IMR-90 (cell line): Measurements from ENCODE around the gene PGRMC1. TPM values are rescaled to one million over a fixed set of nuclear protein-coding genes. Genes with fewer than 3 reads are reported as not detected.

Experiments
- ATAC-seq: fragments of 200-7000 bp; cut with Tn5 transposase; 2 replicates; pipeline ENCODE4 v1.9.1; 2020; ENCODE audit warnings: low read depth, mild to moderate bottlenecking, moderate library complexity
- BruUV-seq: library from RNA; stranded (reverse); fragments of 400-500 nt; replicated peaks from 2 replicates; lab custom pipeline; 2021; lab: Mats Ljungman, UMichigan
- CTCF ChIA-PET: fragments of 300-600 bp; formaldehyde crosslinking; extraction: SDS; loops from one replicate; lab custom pipeline; 2021; ENCODE audit warnings: antibody characterized with exemption; lab: Yijun Ruan, JAX
- POLR2A ChIA-PET: fragments of 300-600 bp; sonication (Branson Sonifier 250); formaldehyde crosslinking; loops from one replicate; lab custom pipeline; 2022; ENCODE audit warnings: antibody characterized with exemption; ENCODE audit not compliant: unreplicated experiment; lab: Charles Lee
- DNase-seq: peaks from one replicate; pipeline ENCODE4 v3.0.0; 2013
- H2AFZ ChIP-seq: replicated peaks from 2 replicates; pipeline ENCODE3; 2013; ENCODE audit warnings: low read length, mild to moderate bottlenecking; ENCODE audit not compliant: poor library complexity
- H2AK5ac ChIP-seq: 2 replicates; pipeline ENCODE4 v1.6.1; 2013; ENCODE audit warnings: low read depth, low read length, inconsistent platforms
- H2AK9ac ChIP-seq: replicated peaks from 2 replicates; pipeline ENCODE3; 2013; ENCODE audit warnings: mild to moderate bottlenecking, low read depth, low read length, moderate library complexity; ENCODE audit not compliant: poor library complexity
- H2BK120ac ChIP-seq: 2 replicates; pipeline ENCODE4 v1.6.1; 2013; ENCODE audit warnings: low read depth, low read length, inconsistent platforms
- H2BK15ac ChIP-seq: 3 replicates; pipeline ENCODE4 v1.6.1; 2013; ENCODE audit warnings: low read depth, low read length, inconsistent platforms
- H2BK20ac ChIP-seq: 2 replicates; pipeline ENCODE4 v1.6.1; 2013; ENCODE audit warnings: low read depth, mild to moderate bottlenecking, inconsistent platforms, low read length, moderate library complexity
- H2BK5ac ChIP-seq: 2 replicates; pipeline ENCODE4 v1.6.1; 2013; ENCODE audit warnings: mild to moderate bottlenecking, low read depth, low read length, inconsistent platforms; ENCODE audit not compliant: poor library complexity, severe bottlenecking
- H3K14ac ChIP-seq: replicated peaks from 2 replicates; pipeline ENCODE4 v1.6.1; 2013; ENCODE audit warnings: low read depth, low read length, inconsistent platforms
- H3K18ac ChIP-seq: 2 replicates; pipeline ENCODE4 v1.6.1; 2013; ENCODE audit warnings: low read depth, low read length, control low read depth
- H3K23ac ChIP-seq: 2 replicates; pipeline ENCODE4 v1.6.1; 2013; ENCODE audit warnings: low read depth, low read length, inconsistent platforms
- H3K27ac ChIP-seq: 2 replicates; pipeline ENCODE4 v1.5.1; 2013; ENCODE audit warnings: mild to moderate bottlenecking, control low read depth, low read length; ENCODE audit not compliant: insufficient read depth
- H3K27me3 ChIP-seq: 2 replicates; pipeline ENCODE4 v1.6.1; 2013; ENCODE audit warnings: low read length; ENCODE audit not compliant: control insufficient read depth, insufficient read depth
- H3K36me3 ChIP-seq: 2 replicates; pipeline ENCODE4 v1.6.1; 2013; ENCODE audit warnings: low read length, mixed read lengths; ENCODE audit not compliant: control insufficient read depth, insufficient read depth
- H3K4ac ChIP-seq: 2 replicates; pipeline ENCODE4 v1.6.1; 2013; ENCODE audit warnings: low read depth, low read length, inconsistent platforms
- H3K4me1 ChIP-seq: 2 replicates; pipeline ENCODE4 v1.6.1; 2013; ENCODE audit warnings: low read length, mixed read lengths; ENCODE audit not compliant: control insufficient read depth, insufficient read depth
- H3K4me2 ChIP-seq: 2 replicates; pipeline ENCODE4 v1.6.1; 2013; ENCODE audit warnings: low read depth, mild to moderate bottlenecking, control low read depth, low read length, moderate library complexity
- H3K4me3 ChIP-seq: 2 replicates; pipeline ENCODE4 v1.5.1; 2013; ENCODE audit warnings: low read depth, mild to moderate bottlenecking, control low read depth, low read length, moderate library complexity; ENCODE audit not compliant: insufficient read depth
- H3K56ac ChIP-seq: 2 replicates; pipeline ENCODE4 v1.6.1; 2013; ENCODE audit warnings: low read length, inconsistent platforms; ENCODE audit not compliant: insufficient read depth; ENCODE audit errors: extremely low read depth
- H3K79me1 ChIP-seq, 2 experiments: 2 replicates each; pipeline ENCODE4 v1.6.1; 2013; ENCODE audit warnings: low read length in 2 of 2, inconsistent platforms in 1 of 2, low read depth in 1 of 2
- H3K9ac ChIP-seq: 2 replicates; pipeline ENCODE4 v1.6.1; 2013; ENCODE audit warnings: low read depth, low read length, control low read depth
- H3K9me1 ChIP-seq: 2 replicates; pipeline ENCODE4 v1.6.1; 2013; ENCODE audit warnings: low read length, inconsistent platforms; ENCODE audit not compliant: insufficient read depth
- H3K9me3 ChIP-seq: 2 replicates; pipeline ENCODE4 v1.6.1; 2013; ENCODE audit warnings: low read length; ENCODE audit not compliant: control insufficient read depth, insufficient read depth
- H4K20me1 ChIP-seq: 2 replicates; pipeline ENCODE4 v1.6.1; 2013; ENCODE audit warnings: low read length, inconsistent platforms; ENCODE audit not compliant: insufficient read depth
- H4K5ac ChIP-seq: 2 replicates; pipeline ENCODE4 v1.6.1; 2013; ENCODE audit warnings: mild to moderate bottlenecking, low read depth, low read length, control low read depth
- H4K8ac ChIP-seq, 2 experiments: 2 replicates each; pipeline ENCODE4 v1.6.1; 2013; ENCODE audit warnings: low read depth in 2 of 2, low read length in 2 of 2, control low read depth in 1 of 2, inconsistent platforms in 1 of 2
- H4K91ac ChIP-seq: 2 replicates; pipeline ENCODE4 v1.6.1; 2013; ENCODE audit warnings: low read depth, low read length, inconsistent platforms; ENCODE audit not compliant: insufficient read depth
- BHLHE40 ChIP-seq: fragments of 150-350 bp; IDR thresholded peaks from 2 replicates; pipeline ENCODE4 v1.6.1; 2016; ENCODE audit warnings: mild to moderate bottlenecking, low read depth, low read length
- CEBPB ChIP-seq: IDR thresholded peaks from 2 replicates; pipeline ENCODE4 v1.6.1; 2012; ENCODE audit warnings: low read depth, low read length, improper control_type of control experiment
- CHD1 ChIP-seq: IDR thresholded peaks from 2 replicates; pipeline ENCODE4 v1.6.1; 2012; ENCODE audit warnings: low read depth, low read length, improper control_type of control experiment
- CTCF ChIP-seq: conservative IDR thresholded peaks from 2 replicates; pipeline ENCODE4 v1.5.1; 2012; ENCODE audit warnings: mild to moderate bottlenecking, low read depth, low read length, improper control_type of control experiment
- ELK1 ChIP-seq: fragments of 150-350 bp; IDR thresholded peaks from 2 replicates; pipeline ENCODE4 v1.6.1; 2016; ENCODE audit warnings: low read depth, mild to moderate bottlenecking, low read length, moderate library complexity, borderline replicate concordance
- FOS ChIP-seq: fragments of 150-350 bp; IDR thresholded peaks from 2 replicates; pipeline ENCODE4 v1.6.1; 2016; ENCODE audit warnings: low read depth, low read length
- MAFK ChIP-seq: IDR thresholded peaks from 2 replicates; pipeline ENCODE4 v1.6.1; 2012; ENCODE audit warnings: low read depth, low read length, improper control_type of control experiment
- MAZ ChIP-seq: IDR thresholded peaks from 2 replicates; pipeline ENCODE4 v1.6.1; 2012; ENCODE audit warnings: low read depth, mild to moderate bottlenecking, low read length, improper control_type of control experiment, moderate library complexity, borderline replicate concordance
- MXI1 ChIP-seq: IDR thresholded peaks from 2 replicates; pipeline ENCODE4 v1.6.1; 2012; ENCODE audit warnings: low read depth, mild to moderate bottlenecking, low read length, moderate library complexity, borderline replicate concordance
- NFE2L2 ChIP-seq: fragments of 150-350 bp; IDR thresholded peaks from 2 replicates; pipeline ENCODE4 v1.6.1; 2016; ENCODE audit warnings: low read depth, mild to moderate bottlenecking, low read length
- POLR2A ChIP-seq: IDR thresholded peaks from 2 replicates; pipeline ENCODE4 v1.6.1; 2012; ENCODE audit warnings: mild to moderate bottlenecking, low read depth, low read length
- RAD21 ChIP-seq: IDR thresholded peaks from 2 replicates; pipeline ENCODE4 v1.6.1; 2012; ENCODE audit warnings: low read length, improper control_type of control experiment
- RCOR1 ChIP-seq: IDR thresholded peaks from 2 replicates; pipeline ENCODE4 v1.6.1; 2012; ENCODE audit warnings: mild to moderate bottlenecking, low read length, improper control_type of control experiment; ENCODE audit not compliant: insufficient replicate concordance
- RFX5 ChIP-seq: IDR thresholded peaks from 2 replicates; pipeline ENCODE4 v1.8.0; 2012; ENCODE audit warnings: low read depth, mild to moderate bottlenecking, low read length, moderate library complexity
- SMC3 ChIP-seq: fragments of 150-350 bp; IDR thresholded peaks from 2 replicates; pipeline ENCODE4 v1.6.1; 2016; ENCODE audit warnings: low read depth, mild to moderate bottlenecking, antibody characterized with exemption, low read length, moderate library complexity
- USF2 ChIP-seq: fragments of 150-350 bp; IDR thresholded peaks from 2 replicates; pipeline ENCODE4 v1.6.1; 2017; ENCODE audit warnings: mild to moderate bottlenecking, antibody characterized with exemption, low read length, low read depth
- WGBS, 2 experiments: methylation state at CpG; one replicate each; pipeline versions ENCODE4 v1.1.5 to v1.1.7; 2013; ENCODE audit warnings: missing lambda C conversion rate in 2 of 2; ENCODE audit not compliant: insufficient read length in 1 of 2; ENCODE audit errors: extremely low coverage in 2 of 2; 5-methylcytosine and 5-hydroxymethylcytosine counted together
- dilution Hi-C: fragments of 300-500 bp; cut with HindIII; formaldehyde crosslinking; loops from one replicate; pipeline ENCODE4 v1.14.3; 2018; ENCODE audit warnings: low sequenced_read_pairs; ENCODE audit not compliant: unreplicated experiment
- in situ Hi-C: fragments of 300-500 bp; cut with MboI; formaldehyde crosslinking; loops from 3 replicates; pipeline ENCODE4 v1.14.3; 2019; ENCODE audit warnings: low sequenced_read_pairs, inconsistent platforms, mixed read lengths
- intact Hi-C: fragments of 100-400 bp; cut with micrococcal nuclease; formaldehyde crosslinking; loops from 2 replicates; pipeline ENCODE4 v1.10.0; 2022
- polyA plus RNA-seq, 3 experiments: library from polyadenylated mRNA; depleted of rRNA; stranded (reverse); fragments of >200 nt; gene quantifications; 2 replicates each; pipeline ENCODE4 v1.2.3, GENCODE V29; 2012; ENCODE audit warnings: low replicate concordance in 1 of 3
- total RNA-seq: library from RNA; depleted of rRNA; stranded (reverse); fragments of >200 nt; gene quantifications from 2 replicates; pipeline ENCODE4 v1.2.3, GENCODE V29; 2012

PGRMC1 gene
- total and polyA plus RNA-seq, 2 of the 4 experiments (the other 2 are of a cell fraction) = 58.5 to 75.3 TPM

GRCh38 chrX:119231936-119232445, 4.1 kb upstream of the PGRMC1 start:
- H2BK120ac ChIP-seq = no peak overlapping the region
- H4K20me1 ChIP-seq = no peaks in the 10 kb centered on the region
- H2BK15ac ChIP-seq = no peak overlapping the region
- H2BK20ac ChIP-seq = no peak overlapping the region
- H3K36me3 ChIP-seq = no peaks in the 10 kb centered on the region
- intact Hi-C loops (no loop called here), dilution Hi-C loops (no loop called here), in situ Hi-C loops (no loop called here)
- TF ChIP-seq MAFK (no peak), USF2 (no peak), RFX5 (no peak), SMC3 (no peak), MAZ (no peak), FOS (no peak), RAD21 (no peak), RCOR1 (no peak), NFE2L2 (no peak), CEBPB (no peak), BHLHE40 (no peak), CHD1 (no peak), MXI1 (no peak), POLR2A (no peak), ELK1 (no peak), CTCF (no peak)
- no peak overlapping the region for H3K14ac ChIP-seq
- no peaks in the 10 kb centered on the region for H3K9me3 ChIP-seq
- H2AK9ac ChIP-seq = no peak overlapping the region
- H3K56ac ChIP-seq = no peak overlapping the region
- no peak for ATAC-seq
- no peaks in the 10 kb centered on the region for H3K4me1 ChIP-seq
- H3K4me2 ChIP-seq = no peak overlapping the region
- H4K5ac ChIP-seq = no peak overlapping the region
- no peak overlapping the region for H3K18ac ChIP-seq
- no peak overlapping the region for H2AK5ac ChIP-seq
- ChIA-PET CTCF (no interaction called here), POLR2A (no interaction called here)
- no peak overlapping the region for H3K27ac ChIP-seq
- no peak overlapping the region for H2AFZ ChIP-seq
- H4K8ac ChIP-seq = no peak overlapping the region
- BruUV-seq = no TSS peak
- no peak overlapping the region for H3K23ac ChIP-seq
- H3K9me1 ChIP-seq = no peaks in the 10 kb centered on the region; the same call in 1 of the 2 replicates
- H3K4ac ChIP-seq = no peak overlapping the region
- H2BK5ac ChIP-seq = no peak overlapping the region
- WGBS, 2 experiments = no CpG with 5 or more reads among the region's 1 CpG
- H3K27me3 ChIP-seq = peaks cover 5% of the 10 kb centered on the region; the same call in 1 of the 2 replicates
- no peak overlapping the region for H3K9ac ChIP-seq
- DNase-seq = no peak
- H4K91ac ChIP-seq = no peak overlapping the region
- H3K79me1 ChIP-seq = 0 out of 4 replicates have a peak, but pooled peaks cover 0 to 2% of the 10 kb centered on the region in 2 experiments
- H3K4me3 ChIP-seq = no peak overlapping the region
